Stimulated activated CD4-positive, alpha-beta T cell treated with anti-CD3 and anti-CD28 coated beads, Interleukin-15, amount 100 ng/mL, for 24 hours (primary cell): ENCODE measurements around the gene TRAPPC8.

Source experiments
- DNase-seq: peaks from one replicate; pipeline ENCODE4 v3.0.0-alpha.2; 2020

The TRAPPC8 gene

DNA sequence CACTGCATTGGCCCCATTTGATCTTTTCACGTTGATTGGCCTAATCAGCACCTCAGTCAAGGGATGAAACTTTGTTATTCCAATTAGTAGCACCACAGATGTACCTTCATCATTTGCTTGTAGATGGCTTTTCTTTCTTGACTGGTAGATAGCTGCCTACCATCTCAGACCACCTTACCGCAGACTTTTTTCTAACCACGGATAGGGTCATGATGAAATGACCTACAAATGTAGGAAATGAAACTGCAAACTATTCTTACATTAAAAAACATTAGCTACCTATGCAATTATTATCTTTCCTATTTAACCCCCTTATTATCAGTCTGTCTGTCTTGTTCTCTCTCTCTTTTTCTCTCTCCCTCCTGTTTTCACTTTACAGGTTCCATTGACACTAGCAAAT is 159.9 kb downstream of the TRAPPC8 start:
- no peak for DNase-seq
